Thoracic aorta (tissue), 2 donors: ENCODE results near the gene RNMT. TPM values are rescaled to one million over a fixed set of nuclear protein-coding genes. Genes with fewer than 3 reads are reported as not detected.
A peak's percentile ranks its signal among the peaks of the same experiment; 100 is the strongest.
"Not testable (repeated sequence)": the region's sequence is repeated elsewhere in the genome, so short reads cannot be mapped to it uniquely, and the experiment has no call there.

ENCODE experiments used
- ATAC-seq: fragments of 150-250 bp; one replicate; pipeline ENCODE4 v1.8.0; 2017; ENCODE audit warnings: low read depth; ENCODE audit not compliant: insufficient number of reproducible peaks, low FRiP score
- DNase-seq: peaks from one replicate; pipeline ENCODE4 v3.0.0-alpha.2; 2020; ENCODE audit warnings: low spot score
- H3K27ac ChIP-seq, 2 donors: fragments of 200-600 bp; sonication (generic); 1 replicate in 1 of 2; 2 replicates in 1 of 2; pipeline ENCODE4 v1.5.1; 2016; ENCODE audit warnings: mild to moderate bottlenecking in 2 of 2, moderate library complexity in 2 of 2
- H3K27me3 ChIP-seq: fragments of 200-600 bp; sonication (generic); replicated peaks from 2 replicates; pipeline ENCODE4 v1.6.0; 2016; ENCODE audit warnings: mild to moderate bottlenecking; ENCODE audit not compliant: insufficient read depth
- H3K36me3 ChIP-seq: fragments of 200-600 bp; sonication (generic); one replicate; pipeline ENCODE4 v1.5.1; 2016
- H3K4me1 ChIP-seq, 2 donors: fragments of 200-600 bp; sonication (generic); 1 replicate in 1 of 2; 2 replicates in 1 of 2; pipeline versions ENCODE4 v1.5.1 to v1.6.0; 2016; ENCODE audit warnings: low read depth in 2 of 2, mild to moderate bottlenecking in 1 of 2; ENCODE audit not compliant: control insufficient read depth in 1 of 2
- H3K4me3 ChIP-seq: fragments of 200-600 bp; sonication (generic); 2 replicates; pipeline ENCODE4 v1.5.1; 2016; ENCODE audit warnings: mild to moderate bottlenecking
- H3K9me3 ChIP-seq: fragments of 200-600 bp; sonication (generic); 2 replicates; pipeline ENCODE4 v1.5.1; 2016
- total RNA-seq, 2 donors: library from RNA; depleted of rRNA; stranded (reverse); fragments of >200 nt; gene quantifications; one replicate each; pipeline versions ENCODE4 v1.1.0 to v1.2.3, GENCODE V29; 2016
- TF ChIP-seq, protein P1 (sequence below): fragments of 200-600 bp; sonication (generic); IDR thresholded peaks from one replicate; pipeline ENCODE4 v1.5.1; 2019; ENCODE audit warnings: antibody characterized with exemption

The RNMT gene
- total RNA-seq, 2 donors from 2014 or later: 19.0 to 27.6 TPM

DNA sequence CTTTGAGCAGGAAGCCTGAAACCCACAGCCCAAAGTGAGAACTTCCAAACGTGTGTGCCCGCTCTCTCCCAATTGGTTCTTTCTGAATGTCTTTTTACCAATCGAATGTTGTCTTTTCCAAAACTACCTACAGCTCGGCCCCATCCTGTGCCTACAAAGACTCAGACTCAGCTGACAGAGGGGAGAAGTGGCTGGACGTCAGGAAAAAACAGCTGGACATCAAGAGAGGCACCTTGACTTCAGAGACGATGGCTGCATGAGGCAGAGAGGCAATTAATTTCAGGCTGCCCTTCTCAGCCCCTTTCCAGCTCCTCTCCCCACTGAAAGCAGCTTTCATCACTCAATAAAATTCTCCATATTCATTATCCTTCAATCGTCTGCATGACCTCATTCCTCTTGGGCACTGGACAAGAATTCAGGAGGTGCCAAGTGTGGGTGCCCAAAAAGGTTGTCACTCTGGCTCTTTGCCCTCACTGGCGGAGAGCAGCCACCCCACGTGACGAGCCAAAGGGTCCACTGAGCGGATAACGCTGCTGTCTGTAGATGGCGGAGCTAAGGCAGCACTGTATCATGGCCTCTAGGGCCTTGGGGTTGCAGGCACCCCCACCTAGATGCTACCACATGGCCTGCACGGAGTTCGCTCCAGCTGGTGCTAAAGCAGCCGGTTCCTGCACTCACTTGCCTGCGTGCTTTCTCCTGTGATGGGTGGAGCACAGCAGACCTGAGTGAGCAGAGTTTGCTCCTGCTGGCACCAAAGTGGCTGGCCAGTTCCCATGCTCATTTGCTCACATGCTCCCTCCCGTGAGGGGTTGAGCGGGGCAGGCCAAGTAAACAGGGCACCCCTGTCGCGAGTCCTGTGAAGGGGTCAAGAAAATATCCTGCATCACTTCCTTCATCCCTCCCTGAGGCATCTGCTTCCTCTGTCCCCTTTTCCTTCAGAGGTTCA, 38.0 kb upstream of the RNMT start:
- Histone ChIP-seq H3K36me3 (no peaks in the 10 kb centered on the region), H3K9me3 (no peaks in the 10 kb centered on the region), H3K4me1 (peaks cover 0 to 7% of the 10 kb centered on the region in 2 donors), H3K27me3 (no peaks in the 10 kb centered on the region), H3K4me3 (peak overlapping the region; percentile 20), H3K27ac (peak overlapping the region in 1 of 2 donors; percentile 48)
- ATAC-seq: no peak
- TF ChIP-seq, protein P1, sequence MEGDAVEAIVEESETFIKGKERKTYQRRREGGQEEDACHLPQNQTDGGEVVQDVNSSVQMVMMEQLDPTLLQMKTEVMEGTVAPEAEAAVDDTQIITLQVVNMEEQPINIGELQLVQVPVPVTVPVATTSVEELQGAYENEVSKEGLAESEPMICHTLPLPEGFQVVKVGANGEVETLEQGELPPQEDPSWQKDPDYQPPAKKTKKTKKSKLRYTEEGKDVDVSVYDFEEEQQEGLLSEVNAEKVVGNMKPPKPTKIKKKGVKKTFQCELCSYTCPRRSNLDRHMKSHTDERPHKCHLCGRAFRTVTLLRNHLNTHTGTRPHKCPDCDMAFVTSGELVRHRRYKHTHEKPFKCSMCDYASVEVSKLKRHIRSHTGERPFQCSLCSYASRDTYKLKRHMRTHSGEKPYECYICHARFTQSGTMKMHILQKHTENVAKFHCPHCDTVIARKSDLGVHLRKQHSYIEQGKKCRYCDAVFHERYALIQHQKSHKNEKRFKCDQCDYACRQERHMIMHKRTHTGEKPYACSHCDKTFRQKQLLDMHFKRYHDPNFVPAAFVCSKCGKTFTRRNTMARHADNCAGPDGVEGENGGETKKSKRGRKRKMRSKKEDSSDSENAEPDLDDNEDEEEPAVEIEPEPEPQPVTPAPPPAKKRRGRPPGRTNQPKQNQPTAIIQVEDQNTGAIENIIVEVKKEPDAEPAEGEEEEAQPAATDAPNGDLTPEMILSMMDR: no peak
- no peak for DNase-seq

DNA sequence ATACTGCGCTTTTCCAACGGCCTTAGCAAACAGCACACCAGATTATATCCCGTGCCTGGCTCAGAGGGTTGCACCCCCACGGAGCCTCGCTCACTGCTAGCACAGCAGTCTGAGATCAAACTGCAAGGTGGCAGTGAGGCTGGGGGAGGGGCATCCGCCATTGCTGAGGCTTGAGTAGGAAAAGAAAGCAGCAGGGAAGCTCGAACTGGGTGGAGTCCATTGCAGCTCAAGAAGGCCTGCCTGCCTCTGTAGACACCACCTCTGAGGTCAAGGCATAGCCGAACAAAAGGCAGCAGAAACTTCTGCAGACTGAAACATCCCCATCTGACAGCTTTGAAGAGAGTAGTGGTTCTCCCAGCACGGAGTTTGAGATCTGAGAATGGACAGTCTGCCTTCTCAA, 36.4 kb upstream of the RNMT start:
- not testable (repeated sequence) for H3K9me3 ChIP-seq, H3K4me1 ChIP-seq, H3K27me3 ChIP-seq, DNase-seq, ATAC-seq, H3K27ac ChIP-seq, H3K4me3 ChIP-seq, H3K36me3 ChIP-seq

DNA sequence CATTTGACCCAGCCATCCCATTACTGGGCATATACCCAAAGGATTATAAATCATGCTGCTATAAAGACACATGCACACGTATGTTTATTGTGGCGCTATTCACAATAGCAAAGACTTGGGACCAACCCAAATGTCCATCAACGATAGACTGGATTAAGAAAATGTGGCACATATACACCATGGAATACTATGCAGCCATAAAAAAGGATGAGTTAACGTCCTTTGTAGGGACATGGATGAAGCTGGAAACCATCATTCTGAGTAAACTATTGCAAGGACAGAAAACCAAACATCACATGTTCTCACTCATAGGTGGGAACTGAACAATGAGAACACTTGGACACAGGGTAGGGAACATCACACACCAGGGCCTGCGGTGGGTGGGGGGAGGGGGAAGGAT, 31.1 kb upstream of the RNMT start:
- not testable (repeated sequence) for H3K4me1 ChIP-seq, ATAC-seq, H3K9me3 ChIP-seq, H3K27ac ChIP-seq, H3K36me3 ChIP-seq, H3K4me3 ChIP-seq, H3K27me3 ChIP-seq, DNase-seq

DNA sequence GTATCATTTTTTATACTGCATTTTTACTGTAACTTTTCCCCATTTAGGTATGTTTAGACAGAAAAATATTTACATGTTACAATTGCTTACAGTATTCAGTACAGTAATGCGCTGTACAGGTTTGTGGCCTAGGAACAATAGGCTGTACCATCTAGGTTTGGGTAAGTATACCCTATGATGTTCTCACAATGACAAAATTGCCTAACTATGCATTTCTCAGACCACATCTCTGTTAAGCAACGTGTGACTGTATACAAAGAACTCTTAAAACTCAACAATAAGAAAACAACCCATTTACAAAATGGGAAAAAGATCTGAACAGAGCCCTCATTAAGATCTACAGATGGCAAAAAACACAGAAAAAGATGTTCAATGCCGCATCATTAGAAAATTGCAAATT, 29.5 kb upstream of the RNMT start:
- no peaks in the 10 kb centered on the region for H3K4me1 ChIP-seq
- ATAC-seq: no peak
- no peak for DNase-seq
- no peaks in the 10 kb centered on the region for H3K27me3 ChIP-seq
- TF ChIP-seq, protein P1: no peak
- H3K27ac ChIP-seq: no peak overlapping the region
- H3K36me3 ChIP-seq: no peaks in the 10 kb centered on the region
- H3K4me3 ChIP-seq: no peak overlapping the region
- H3K9me3 ChIP-seq: no peaks in the 10 kb centered on the region

DNA sequence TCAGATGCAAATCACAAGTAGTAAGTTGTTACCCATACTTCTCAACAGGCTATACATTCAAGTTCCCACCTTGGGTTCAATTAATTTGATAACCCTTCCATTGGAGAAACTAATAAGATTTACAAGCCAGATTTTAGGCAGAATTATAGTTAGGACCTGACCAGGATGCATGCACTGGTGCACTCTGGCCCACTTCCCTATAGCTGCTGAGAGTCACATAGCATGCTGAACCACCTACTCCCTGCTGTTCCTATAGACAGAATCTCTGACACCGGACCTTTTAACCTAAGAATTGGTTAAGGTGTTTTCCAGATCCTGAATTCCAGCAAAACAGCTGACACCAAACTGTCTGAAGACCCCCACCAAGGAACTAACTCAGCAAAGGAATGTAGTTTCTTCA, 26.3 kb upstream of the RNMT start:
- no peak overlapping the region for H3K4me3 ChIP-seq
- no peaks in the 10 kb centered on the region for H3K36me3 ChIP-seq
- ATAC-seq (no peak), DNase-seq (no peak)
- no peaks in the 10 kb centered on the region for H3K4me1 ChIP-seq
- TF ChIP-seq, protein P1: no peak
- no peaks in the 10 kb centered on the region for H3K9me3 ChIP-seq
- H3K27me3 ChIP-seq: no peaks in the 10 kb centered on the region
- no peak overlapping the region for H3K27ac ChIP-seq

DNA sequence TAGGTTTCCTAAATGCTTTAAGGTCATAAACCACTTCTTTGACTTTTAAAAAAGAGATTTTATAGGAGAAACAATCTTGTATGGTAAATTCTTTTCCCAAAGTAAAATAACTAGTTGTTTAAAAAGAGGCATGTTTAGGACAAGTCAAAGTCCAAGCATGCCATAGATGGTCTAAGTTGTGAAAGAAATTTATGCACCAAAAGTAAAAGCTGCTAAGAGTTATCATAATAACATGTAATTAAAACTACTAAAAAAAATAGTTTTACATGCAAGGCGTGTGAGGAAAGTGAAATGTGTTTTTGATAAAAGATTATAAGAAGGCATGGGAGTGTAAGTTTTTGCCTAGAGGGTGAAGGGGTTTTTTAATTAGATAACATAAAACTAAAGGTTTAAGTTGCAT, 22.6 kb upstream of the RNMT start:
- H3K27ac ChIP-seq: no peak overlapping the region
- DNase-seq (no peak), ATAC-seq (no peak)
- no peaks in the 10 kb centered on the region for H3K9me3 ChIP-seq
- no peaks in the 10 kb centered on the region for H3K4me1 ChIP-seq
- no peaks in the 10 kb centered on the region for H3K27me3 ChIP-seq
- TF ChIP-seq, protein P1: no peak
- H3K4me3 ChIP-seq: no peak overlapping the region
- no peaks in the 10 kb centered on the region for H3K36me3 ChIP-seq
